B cell (primary cell): ENCODE results near the gene CCL20. TPM values are rescaled to one million over a fixed set of nuclear protein-coding genes. Genes with fewer than 3 reads are reported as not detected.

Source experiments
- ATAC-seq: fragments of 200-7000 bp; cut with Tn5 transposase; one replicate; pipeline ENCODE4 v1.10.0; 2021; ENCODE audit warnings: low read depth, mild to moderate bottlenecking, moderate number of reproducible peaks, moderate library complexity
- CTCF ChIA-PET: fragments of 350-600 bp; sonication (Branson Sonifier 250); formaldehyde crosslinking; loops from one replicate; lab custom pipeline; 2021; ENCODE audit warnings: antibody characterized with exemption, inconsistent platforms; lab: Charles Lee
- POLR2A ChIA-PET: fragments of 350-600 bp; sonication (Branson Sonifier 250); formaldehyde crosslinking; loops from one replicate; lab custom pipeline; 2021; ENCODE audit warnings: antibody characterized with exemption; lab: Charles Lee
- DNase-seq: peaks from one replicate; pipeline ENCODE4 v3.0.0; 2013
- H2AFZ ChIP-seq: 2 replicates; pipeline ENCODE4 v1.6.1; 2012; ENCODE audit warnings: mild to moderate bottlenecking, low read depth, low read length; ENCODE audit not compliant: insufficient read depth, poor library complexity, severe bottlenecking
- H3K27ac ChIP-seq, 2 donors: 1 replicate in 1 of 2; 2 replicates in 1 of 2; pipeline ENCODE4 v1.5.1; 2012 to 2013; ENCODE audit warnings: low read length in 2 of 2, mild to moderate bottlenecking in 2 of 2, moderate library complexity in 1 of 2
- H3K27me3 ChIP-seq, 4 experiments: fragments of 200-600 bp in 1 of 4; sonication (generic) in 1 of 4; replicated peaks in 1 of 4; 1 replicate in 2 of 4; 2 replicates in 2 of 4; pipeline versions ENCODE4 v1.6.1 to v1.7.0; 2013 to 2016; ENCODE audit warnings: low read length in 3 of 4, mild to moderate bottlenecking in 2 of 4, mixed read lengths in 1 of 4, moderate library complexity in 1 of 4; ENCODE audit not compliant: insufficient read depth in 4 of 4, control insufficient read depth in 3 of 4; ENCODE audit errors: control extremely low read depth in 1 of 4
- H3K36me3 ChIP-seq, 2 experiments: replicated peaks in 1 of 2; 1 replicate in 1 of 2; 2 replicates in 1 of 2; pipeline versions ENCODE4 v1.6.1 to v1.7.1; 2013; ENCODE audit warnings: low read length in 1 of 2; ENCODE audit not compliant: insufficient read depth in 2 of 2, control insufficient read depth in 1 of 2; ENCODE audit errors: control extremely low read depth in 1 of 2, extremely low read depth in 1 of 2
- H3K4me1 ChIP-seq, 2 donors: fragments of 200-600 bp in 1 of 2; sonication (generic) in 1 of 2; 1 replicate in 1 of 2; 2 replicates in 1 of 2; pipeline versions ENCODE4 v1.5.1 to v1.6.1; 2013 to 2017; ENCODE audit warnings: low read length in 2 of 2; ENCODE audit not compliant: control insufficient read depth in 2 of 2, insufficient read depth in 2 of 2
- H3K4me2 ChIP-seq: replicated peaks from 2 replicates; pipeline ENCODE3; 2012; ENCODE audit warnings: mild to moderate bottlenecking, low read depth, low read length; ENCODE audit not compliant: poor library complexity, severe bottlenecking
- H3K4me3 ChIP-seq, 5 experiments: fragments of 200-600 bp in 1 of 5; sonication (generic) in 1 of 5; 1 replicate in 3 of 5; 2 replicates in 2 of 5; pipeline versions ENCODE4 v1.5.1 to v1.7.0; 2011 to 2016; ENCODE audit warnings: low read length in 4 of 5, mild to moderate bottlenecking in 4 of 5, low read depth in 2 of 5, control low read depth in 1 of 5, moderate library complexity in 1 of 5; ENCODE audit not compliant: insufficient read depth in 1 of 5; ENCODE audit errors: control extremely low read depth in 1 of 5, extremely low read depth in 1 of 5
- H3K79me2 ChIP-seq: fragments of 200-600 bp; sonication (generic); one replicate; pipeline ENCODE4 v1.6.0; 2016; ENCODE audit warnings: low read length; ENCODE audit not compliant: control insufficient read depth, insufficient read depth
- H3K9ac ChIP-seq: fragments of 200-600 bp; sonication (generic); 2 replicates; pipeline ENCODE4 v1.6.1; 2017; ENCODE audit warnings: mild to moderate bottlenecking, low read length, moderate library complexity
- H3K9me3 ChIP-seq, 3 donors: one replicate each; pipeline versions ENCODE4 v1.6.1 to v1.7.1; 2013; ENCODE audit warnings: low read length in 2 of 3; ENCODE audit not compliant: control insufficient read depth in 2 of 3, insufficient read depth in 1 of 3; ENCODE audit errors: control extremely low read depth in 1 of 3
- H4K20me1 ChIP-seq: 2 replicates; pipeline ENCODE4 v1.6.0; 2012; ENCODE audit warnings: mild to moderate bottlenecking, low read length; ENCODE audit not compliant: insufficient read depth, control insufficient read depth, poor library complexity, severe bottlenecking
- H3K27ac Mint-ChIP-seq: one replicate; pipeline ENCODE4 v1.8.0; 2021; ENCODE audit warnings: mixed read lengths
- H3K27me3 Mint-ChIP-seq: one replicate; pipeline ENCODE4 v1.8.0; 2021; ENCODE audit warnings: mixed read lengths
- H3K4me1 Mint-ChIP-seq: one replicate; pipeline ENCODE4 v1.8.0; 2021; ENCODE audit warnings: mixed read lengths
- H3K4me3 Mint-ChIP-seq: one replicate; pipeline ENCODE4 v1.8.0; 2021; ENCODE audit warnings: mixed read lengths
- H3K9me3 Mint-ChIP-seq: one replicate; pipeline ENCODE4 v1.8.0; 2022; ENCODE audit warnings: mixed read lengths; ENCODE audit not compliant: insufficient read depth
- CTCF ChIP-seq: fragments of 200-600 bp; IDR thresholded peaks from one replicate; pipeline ENCODE4 v1.8.0; 2022; ENCODE audit warnings: antibody characterized with exemption, mild to moderate bottlenecking
- EZH2 ChIP-seq: IDR thresholded peaks from 2 replicates; pipeline ENCODE4 v1.6.1; 2012; ENCODE audit warnings: borderline replicate concordance, low read depth, mild to moderate bottlenecking, moderate library complexity, low read length; ENCODE audit not compliant: insufficient read depth, poor library complexity, severe bottlenecking
- WGBS: methylation state at CpG from one replicate; pipeline ENCODE4 v1.1.5; 2013; ENCODE audit warnings: missing lambda C conversion rate; ENCODE audit not compliant: insufficient coverage; 5-methylcytosine and 5-hydroxymethylcytosine counted together
- intact Hi-C: fragments of 100-400 bp; cut with micrococcal nuclease; formaldehyde crosslinking; loops from one replicate; pipeline ENCODE4 v1.10.0; 2022
- polyA plus RNA-seq: library from polyadenylated mRNA; depleted of rRNA; stranded (reverse); fragments of >200 nt; gene quantifications from 2 replicates; pipeline ENCODE4 v1.2.3, GENCODE V29; 2012
- total RNA-seq, 2 donors: library from RNA; stranded (reverse); fragments of 120-200 nt in 1 of 2; gene quantifications; 1 replicate in 1 of 2; 2 replicates in 1 of 2; pipeline versions ENCODE4 v1.2.3 to v1.2.4, GENCODE V29; 2013 to 2022

CCL20 gene
- total and polyA plus RNA-seq, 2 donors (not counting 1 experiment from before 2014, with no cell fraction given), result 0.31 TPM; not detected in 1

- Histone ChIP-seq H3K9ac (no peak overlapping the region), H3K36me3 (no peaks in the 10 kb centered on the region), H3K27me3 (no peaks in the 10 kb centered on the region), H3K9me3 (no peaks in the 10 kb centered on the region), H3K79me2 (no peaks in the 10 kb centered on the region), H4K20me1 (no peaks in the 10 kb centered on the region), H3K4me2 (no peak overlapping the region), H3K27ac (no peak overlapping the region), H3K4me3 (no peak overlapping the region), H3K4me1 (no peaks in the 10 kb centered on the region), H2AFZ (no peak overlapping the region)
- ChIA-PET CTCF (no interaction called here), POLR2A (no interaction called here)
- no peak for ATAC-seq
- no peak overlapping the region for H3K4me3 Mint-ChIP-seq
- intact Hi-C loops, result no loop called here
- no CpG with 5 or more reads among the region's 3 CpGs for WGBS
- H3K27me3 Mint-ChIP-seq, result peaks cover 21% of the 10 kb centered on the region
- no peak overlapping the region for H3K27ac Mint-ChIP-seq
- TF ChIP-seq CTCF (no peak), EZH2 (no peak)
- H3K4me1 Mint-ChIP-seq, result no peaks in the 10 kb centered on the region
- H3K9me3 Mint-ChIP-seq, result no peaks in the 10 kb centered on the region
- DNase-seq, result no peak
These were observed 41.8 kb downstream of the CCL20 start for GRCh38 chr2:227855440-227855839.

GRCh38 chr2:227856697-227857096 is 43.1 kb downstream of the CCL20 start:
- H3K9me3 ChIP-seq, result no peaks in the 10 kb centered on the region
- intact Hi-C loops, result no loop called here
- no peak overlapping the region for H3K9ac ChIP-seq
- Mint-ChIP-seq H3K9me3 (no peaks in the 10 kb centered on the region), H3K4me1 (no peaks in the 10 kb centered on the region), H3K27me3 (peaks cover 16% of the 10 kb centered on the region), H3K27ac (no peak overlapping the region), H3K4me3 (no peak overlapping the region)
- no peaks in the 10 kb centered on the region for H3K4me1 ChIP-seq
- no peaks in the 10 kb centered on the region for H3K27me3 ChIP-seq
- no peak for ATAC-seq
- WGBS, result no CpG with 5 or more reads among the region's 2 CpGs
- H4K20me1 ChIP-seq, result no peaks in the 10 kb centered on the region
- no peak overlapping the region for H3K4me2 ChIP-seq
- DNase-seq, result no peak
- H3K79me2 ChIP-seq, result no peaks in the 10 kb centered on the region
- ChIA-PET CTCF (no interaction called here), POLR2A (no interaction called here)
- no peak for TF ChIP-seq CTCF
- no peak for TF ChIP-seq EZH2
- no peak overlapping the region for H3K4me3 ChIP-seq
- no peak overlapping the region for H2AFZ ChIP-seq
- no peak overlapping the region for H3K27ac ChIP-seq
- H3K36me3 ChIP-seq, result no peaks in the 10 kb centered on the region
